H1 (cell line): ENCODE measurements around the gene PBLD. TPM values are rescaled to one million over a fixed set of nuclear protein-coding genes. Genes with fewer than 3 reads are reported as not detected.

Experiments
- CHD7 ChIP-seq: fragments of 300-600 bp; sonication (generic); IDR thresholded peaks from 2 replicates; pipeline ENCODE4 v1.7.1; 2012; ENCODE audit warnings: low read length, moderate library complexity, mild to moderate bottlenecking, inconsistent platforms; ENCODE audit not compliant: insufficient replicate concordance
- E2F6 ChIP-seq: IDR thresholded peaks from 2 replicates; pipeline ENCODE4 v1.6.1; 2012; ENCODE audit warnings: inconsistent platforms
- MAFK ChIP-seq: IDR thresholded peaks from 2 replicates; pipeline ENCODE4 v1.6.1; 2012; ENCODE audit warnings: low read depth, mild to moderate bottlenecking, improper control_type of control experiment, low read length
- POU5F1 ChIP-seq: IDR thresholded peaks from 2 replicates; pipeline ENCODE4 v1.6.1; 2011; ENCODE audit warnings: low read depth, mild to moderate bottlenecking, low read length, moderate library complexity
- RAD21 ChIP-seq, 2 experiments: IDR thresholded peaks in 1 of 2; conservative IDR thresholded peaks in 1 of 2; 2 replicates each; pipeline ENCODE4 v1.6.1; 2011; ENCODE audit warnings: low read depth in 2 of 2, low read length in 2 of 2, improper control_type of control experiment in 1 of 2, inconsistent platforms in 1 of 2, mild to moderate bottlenecking in 1 of 2, moderate library complexity in 1 of 2
- TEAD4 ChIP-seq: IDR thresholded peaks from 2 replicates; pipeline ENCODE4 v1.6.1; 2012; ENCODE audit warnings: low read depth, low read length, inconsistent platforms, mixed read lengths
- polyA plus RNA-seq, 7 experiments: library from polyadenylated mRNA; depleted of rRNA in 3 of 7; stranded (reverse) in 5 of 7; unstranded in 2 of 7; fragments of >200 nt in 5 of 7; fragments of 200-250 nt in 2 of 7; gene quantifications; 1 replicate in 5 of 7; 2 replicates in 1 of 7; 4 replicates in 1 of 7; pipeline versions ENCODE4 v1.2.1 to v1.2.3, GENCODE V29; 2011 to 2013; ENCODE audit warnings: missing spikeins in 2 of 7, mixed read lengths in 2 of 7
- total RNA-seq: library from RNA; stranded (reverse); fragmentation: NEBNext Ultra II Directional; extraction: Animal tissue kit (Norgen Biotek cat#: 25700); gene quantifications from 2 replicates; pipeline ENCODE4 v1.2.1, GENCODE V29; 2021

PBLD gene
- total and polyA plus RNA-seq, 2 of the 8 experiments (the other 6 are each of a cell fraction or from before 2014, with no cell fraction given), result 0.56 to 2.0 TPM

GRCh38 chr10:68233046-68233445 lies 99.7 kb downstream of the PBLD start (continued):
- TF ChIP-seq CHD7 (no peak), TEAD4 (no peak), POU5F1 (no peak), RAD21 (IDR thresholded peaks at IDR 0.05 in 1 of 2, conservative IDR thresholded peaks at IDR 0.05 in 1 of 2; ENCODE audit: low read depth in 2 of 2, low read length in 2 of 2) (no peak), MAFK (no peak), E2F6 (no peak)
